Rectal smooth muscle tissue (tissue), 1 donor: Measurements from ENCODE around the gene ZNF331.

ENCODE experiments used
- H3K27ac ChIP-seq: one replicate; pipeline ENCODE4 v1.7.0; 2013; ENCODE audit warnings: low read depth, low read length, inconsistent platforms
- H3K27me3 ChIP-seq: one replicate; pipeline ENCODE4 v1.7.0; 2013; ENCODE audit warnings: low read length; ENCODE audit not compliant: control insufficient read depth, insufficient read depth
- H3K36me3 ChIP-seq: one replicate; pipeline ENCODE4 v1.7.0; 2013; ENCODE audit warnings: low read length; ENCODE audit not compliant: control insufficient read depth, insufficient read depth
- H3K4me1 ChIP-seq: one replicate; pipeline ENCODE4 v1.7.0; 2013; ENCODE audit warnings: low read length; ENCODE audit not compliant: control insufficient read depth, insufficient read depth
- H3K4me3 ChIP-seq: one replicate; pipeline ENCODE4 v1.7.0; 2013; ENCODE audit warnings: low read length
- H3K9ac ChIP-seq: one replicate; pipeline ENCODE4 v1.7.0; 2013; ENCODE audit warnings: low read length

ZNF331 gene

DNA sequence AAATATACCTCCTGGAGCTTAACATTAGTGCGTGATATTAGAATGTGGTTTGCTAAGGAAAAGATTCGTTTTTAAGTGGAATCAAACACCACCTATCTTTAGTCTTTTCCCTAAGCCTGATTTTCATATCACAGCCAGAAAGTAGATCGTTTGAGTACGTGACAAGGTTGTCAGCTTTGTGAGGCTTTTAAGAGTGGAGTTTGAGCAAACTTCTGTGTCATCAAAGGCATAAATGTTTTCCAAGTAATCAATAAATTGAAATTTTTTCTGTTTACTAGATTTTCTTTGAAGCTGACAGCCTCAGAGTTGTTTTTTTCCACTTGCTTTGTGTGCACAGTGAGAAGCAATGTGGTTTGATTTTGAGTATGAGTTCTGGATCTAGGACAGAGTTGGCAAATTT is 6.5 kb upstream of the ZNF331 start:
- no peaks in the 10 kb centered on the region for H3K4me1 ChIP-seq
- H3K4me3 ChIP-seq, result no peak overlapping the region
- no peaks in the 10 kb centered on the region for H3K27me3 ChIP-seq
- H3K36me3 ChIP-seq, result no peaks in the 10 kb centered on the region
- H3K27ac ChIP-seq, result no peak overlapping the region
- no peak overlapping the region for H3K9ac ChIP-seq

DNA sequence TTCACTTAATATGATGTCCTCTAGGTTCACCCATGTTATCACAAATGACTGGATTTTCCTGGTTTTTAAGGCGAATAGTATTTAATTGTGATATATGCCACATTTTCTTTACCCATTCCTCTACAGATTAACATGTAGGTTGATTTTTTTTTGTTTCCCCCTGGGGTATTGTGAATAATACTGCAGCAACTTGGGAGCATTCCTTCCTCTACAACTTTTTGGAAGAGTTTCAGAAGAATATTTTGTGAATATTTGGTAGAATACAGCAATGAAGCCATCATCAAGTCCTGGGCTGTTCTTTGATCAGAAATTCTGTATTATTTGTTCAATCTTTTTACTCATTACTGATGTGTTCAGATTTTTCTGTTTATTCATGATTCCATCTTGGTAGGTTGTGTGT is 5.6 kb upstream of the ZNF331 start:
- Histone ChIP-seq H3K27ac (no peak overlapping the region), H3K27me3 (no peaks in the 10 kb centered on the region), H3K4me1 (no peaks in the 10 kb centered on the region), H3K9ac (no peak overlapping the region), H3K4me3 (no peak overlapping the region), H3K36me3 (no peaks in the 10 kb centered on the region)

DNA sequence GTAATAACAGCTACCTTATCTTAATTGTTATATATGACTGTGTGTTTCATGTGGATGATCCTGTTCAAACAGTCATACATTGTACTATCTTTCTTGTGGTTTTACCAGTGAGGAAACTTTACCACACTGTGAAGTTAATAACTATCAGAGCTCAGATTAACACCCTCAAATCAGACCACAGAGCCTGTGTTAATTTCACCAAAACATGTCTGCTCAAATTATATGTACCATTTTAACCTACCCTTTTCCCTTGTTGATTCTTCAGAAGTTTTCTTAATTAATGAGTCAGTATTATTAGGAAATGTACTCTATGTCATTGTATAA is 1.8 kb upstream of the ZNF331 start:
- no peak overlapping the region for H3K9ac ChIP-seq
- H3K27me3 ChIP-seq, result no peaks in the 10 kb centered on the region

DNA sequence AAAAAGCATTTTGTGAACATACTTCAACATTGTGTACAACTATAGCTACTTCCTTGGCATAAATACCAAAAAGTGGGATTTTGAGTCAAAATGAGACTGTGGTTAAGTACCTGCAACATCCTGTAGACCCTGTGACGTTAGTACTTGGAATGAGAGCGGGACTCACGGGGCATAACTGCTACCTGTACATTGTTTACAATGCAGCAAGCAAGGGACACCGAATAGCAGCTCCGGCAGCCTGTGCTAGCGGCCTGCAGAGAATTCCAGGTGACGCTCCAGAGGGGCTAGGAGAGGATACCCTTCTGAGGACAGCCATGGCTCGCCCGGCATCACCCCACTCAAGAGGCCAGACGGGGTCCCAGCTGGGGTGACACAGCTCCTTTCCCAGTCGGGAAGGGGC is 824 bp upstream of the ZNF331 start:
- Histone ChIP-seq H3K9ac (no peak overlapping the region), H3K27me3 (no peaks in the 10 kb centered on the region), H3K4me3 (peak overlapping the region; percentile 79), H3K4me1 (no peaks in the 10 kb centered on the region), H3K27ac (peak overlapping the region; percentile 81), H3K36me3 (no peaks in the 10 kb centered on the region)

More for the DNA sequence above, 1.8 kb upstream of the ZNF331 start:
- Histone ChIP-seq H3K4me3 (no peak overlapping the region), H3K27ac (no peak overlapping the region), H3K4me1 (no peaks in the 10 kb centered on the region), H3K36me3 (no peaks in the 10 kb centered on the region)

DNA sequence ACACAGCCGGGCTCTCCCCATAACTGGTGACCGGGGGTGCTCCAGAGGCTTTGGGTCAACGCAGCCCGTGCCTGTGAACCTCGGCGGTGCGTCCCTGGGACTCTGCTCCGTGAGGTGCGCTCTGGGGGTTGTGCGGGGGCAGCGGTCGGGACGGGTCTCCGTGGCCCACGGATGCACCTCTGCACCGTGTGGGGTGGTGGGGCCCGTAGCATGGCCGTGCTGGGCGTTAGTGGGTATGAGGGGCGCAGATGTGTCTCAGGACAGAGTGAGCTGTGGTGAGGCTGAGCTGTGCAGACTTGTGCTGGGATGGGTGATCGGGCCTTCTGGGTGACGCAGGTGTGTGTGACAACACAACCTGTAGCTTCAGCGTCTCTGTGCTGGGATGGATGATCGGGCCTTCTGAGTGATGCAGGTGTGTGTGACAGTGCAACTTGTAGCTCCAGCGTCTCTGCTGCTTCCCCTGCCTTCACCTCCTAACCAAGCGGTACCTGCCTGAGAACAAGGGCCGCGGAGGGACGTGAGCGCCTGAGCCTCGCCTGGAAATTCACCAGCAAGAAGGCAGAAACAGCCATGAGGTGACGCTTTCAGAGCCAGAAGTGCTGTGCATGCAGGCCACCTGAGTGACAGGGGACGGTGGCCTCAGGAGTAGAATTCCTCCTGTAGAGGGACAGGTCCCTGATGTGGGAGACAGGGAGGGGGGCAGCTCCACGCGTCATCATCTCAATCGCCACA is 599 bp downstream of the ZNF331 start:
- Histone ChIP-seq H3K27ac (peak overlapping the region; percentile 81), H3K4me3 (peak overlapping the region; percentile 79), H3K4me1 (no peaks in the 10 kb centered on the region), H3K9ac (peak overlapping the region; percentile 75), H3K27me3 (no peaks in the 10 kb centered on the region), H3K36me3 (no peaks in the 10 kb centered on the region)

DNA sequence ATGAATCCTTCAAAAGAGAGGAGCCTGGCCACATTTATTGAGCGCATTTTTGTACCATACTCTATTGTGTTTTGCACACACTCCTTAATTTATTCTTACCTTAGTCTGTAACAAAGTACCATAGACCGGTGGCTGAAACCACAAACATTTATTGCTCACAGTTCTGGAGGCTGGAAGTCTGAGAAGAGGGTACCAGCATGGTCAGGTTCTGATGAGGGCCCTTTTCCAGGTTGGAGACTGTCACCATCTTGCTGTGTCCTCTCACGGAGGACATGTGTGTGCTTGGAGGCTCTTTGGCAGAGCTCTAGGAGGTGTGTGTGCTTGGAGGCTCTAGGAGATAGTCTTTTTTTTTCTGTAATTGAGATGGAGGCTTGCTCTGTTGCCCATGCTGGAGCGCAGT is 2.1 kb downstream of the ZNF331 start:
- Histone ChIP-seq H3K36me3 (no peaks in the 10 kb centered on the region), H3K27me3 (no peaks in the 10 kb centered on the region), H3K4me1 (no peaks in the 10 kb centered on the region), H3K9ac (no peak overlapping the region), H3K4me3 (no peak overlapping the region), H3K27ac (no peak overlapping the region)

DNA sequence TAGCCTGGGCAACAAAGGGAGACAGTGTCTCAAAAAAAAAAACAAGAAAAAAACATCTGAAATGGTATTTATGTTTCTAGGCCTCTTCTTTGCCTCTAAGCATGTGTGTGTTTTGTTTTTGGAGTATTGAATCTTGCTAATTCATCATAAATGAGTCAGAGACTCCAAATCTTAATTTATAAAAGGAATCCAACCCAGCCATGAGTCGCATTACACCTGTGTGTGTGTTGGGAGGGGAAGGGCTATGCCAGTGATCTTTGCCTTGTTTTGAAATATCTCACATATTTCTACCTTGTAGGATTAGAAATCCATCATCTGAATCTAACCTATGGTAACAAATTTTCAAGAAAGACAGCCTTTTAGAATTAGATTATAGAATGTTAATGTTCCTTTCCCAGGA is 4.0 kb downstream of the ZNF331 start:
- Histone ChIP-seq H3K4me3 (no peak overlapping the region), H3K36me3 (no peaks in the 10 kb centered on the region), H3K27me3 (no peaks in the 10 kb centered on the region), H3K9ac (no peak overlapping the region), H3K27ac (no peak overlapping the region), H3K4me1 (no peaks in the 10 kb centered on the region)

DNA sequence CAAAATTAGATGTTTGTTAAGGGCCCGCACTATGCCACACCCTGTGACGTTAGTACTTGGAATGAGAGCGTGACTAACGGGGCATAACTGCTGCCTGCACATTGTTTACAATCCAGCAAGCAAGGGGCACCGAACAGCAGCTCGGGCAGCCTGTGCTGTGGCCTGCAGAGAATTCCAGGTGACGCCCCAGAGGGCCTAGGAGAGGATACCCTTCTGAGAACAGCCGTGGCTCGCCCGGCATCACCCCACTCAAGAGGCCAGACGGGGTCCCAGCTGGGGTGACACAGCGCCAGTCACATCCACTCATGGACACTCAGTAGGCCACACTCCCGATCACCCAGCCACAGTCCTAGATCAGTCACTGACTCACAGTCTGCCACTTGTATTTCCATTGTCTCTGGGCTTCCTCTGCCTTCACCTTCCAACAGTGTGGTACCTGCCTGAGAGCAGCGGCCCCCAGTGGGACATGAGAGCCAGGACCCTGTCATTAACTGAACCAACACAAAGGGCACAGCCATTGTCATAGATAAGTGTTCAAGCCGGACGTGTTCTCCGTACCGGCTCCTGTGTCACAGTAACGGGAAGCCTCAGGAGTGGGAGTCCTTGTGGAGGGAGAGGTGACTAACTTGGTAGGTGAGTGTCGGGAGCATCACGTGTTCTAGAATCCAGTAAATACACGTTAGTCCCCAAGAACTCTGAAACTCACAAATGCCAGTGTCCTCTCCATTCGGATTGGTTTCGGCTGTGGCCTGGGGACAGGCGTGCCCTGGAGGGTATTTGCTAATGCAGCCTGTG is 7.5 kb downstream of the ZNF331 start:
- no peak overlapping the region for H3K9ac ChIP-seq
- no peaks in the 10 kb centered on the region for H3K36me3 ChIP-seq
- no peaks in the 10 kb centered on the region for H3K4me1 ChIP-seq
- no peak overlapping the region for H3K4me3 ChIP-seq
- no peaks in the 10 kb centered on the region for H3K27me3 ChIP-seq
- no peak overlapping the region for H3K27ac ChIP-seq

DNA sequence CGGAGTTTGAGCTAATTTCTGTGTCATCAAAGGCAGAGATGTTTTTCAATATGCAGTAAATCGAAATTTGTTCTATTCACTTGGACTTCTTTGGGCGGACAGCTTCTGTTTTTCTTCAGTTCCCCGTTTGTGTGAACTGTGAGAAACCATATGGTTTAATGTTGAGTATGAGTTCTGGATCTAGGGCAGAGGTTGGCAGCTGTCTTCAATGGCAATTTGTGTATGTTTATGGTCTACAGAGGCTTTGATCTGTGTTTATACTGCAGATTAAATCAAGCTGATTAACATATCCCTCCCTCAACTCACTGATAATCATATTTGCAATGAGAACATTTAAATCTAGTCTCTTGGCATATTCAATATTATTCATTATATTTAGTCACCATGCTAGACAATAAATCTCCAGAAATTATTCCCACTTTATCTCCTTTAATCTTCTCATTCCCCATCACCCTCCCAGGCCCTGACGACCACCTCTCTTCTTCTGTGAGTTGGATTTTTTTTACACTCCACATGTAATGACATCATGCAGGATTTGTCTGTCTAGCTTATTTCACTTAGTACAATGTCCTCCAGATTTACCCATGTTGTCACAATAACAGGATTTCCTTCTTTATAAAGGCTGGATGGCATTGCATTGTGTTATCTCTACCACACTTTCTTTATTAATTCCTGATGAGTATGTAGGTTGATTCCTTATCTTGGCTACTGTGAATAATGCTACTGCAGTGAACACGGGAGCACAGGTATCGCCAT is 9.0 kb downstream of the ZNF331 start:
- Histone ChIP-seq H3K9ac (no peak overlapping the region), H3K4me3 (no peak overlapping the region), H3K36me3 (no peaks in the 10 kb centered on the region), H3K4me1 (no peaks in the 10 kb centered on the region), H3K27me3 (no peaks in the 10 kb centered on the region), H3K27ac (no peak overlapping the region)

DNA sequence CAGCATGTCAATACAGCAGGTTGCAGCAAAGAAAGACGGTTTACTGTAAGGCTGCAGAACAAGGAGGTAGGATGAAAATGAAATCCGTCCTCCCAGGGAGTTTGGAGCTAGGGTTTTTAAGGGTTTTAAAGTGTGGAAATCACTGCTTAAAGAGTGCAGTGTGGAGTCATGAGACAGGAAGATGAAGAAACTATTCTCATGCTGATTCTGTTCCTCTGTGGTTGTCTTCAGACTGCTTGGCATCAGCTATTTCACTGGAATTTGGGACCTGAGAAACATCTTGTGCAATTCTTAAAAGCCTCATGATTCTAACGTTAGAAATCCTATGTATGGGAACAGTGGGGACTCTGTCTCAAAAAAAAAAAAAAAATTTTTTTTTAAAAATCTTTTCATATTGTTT is 11.4 kb downstream of the ZNF331 start:
- no peak overlapping the region for H3K9ac ChIP-seq
- no peaks in the 10 kb centered on the region for H3K36me3 ChIP-seq
- H3K4me3 ChIP-seq, result no peak overlapping the region
- no peak overlapping the region for H3K27ac ChIP-seq
- H3K4me1 ChIP-seq, result peaks cover 2% of the 10 kb centered on the region
- no peaks in the 10 kb centered on the region for H3K27me3 ChIP-seq

DNA sequence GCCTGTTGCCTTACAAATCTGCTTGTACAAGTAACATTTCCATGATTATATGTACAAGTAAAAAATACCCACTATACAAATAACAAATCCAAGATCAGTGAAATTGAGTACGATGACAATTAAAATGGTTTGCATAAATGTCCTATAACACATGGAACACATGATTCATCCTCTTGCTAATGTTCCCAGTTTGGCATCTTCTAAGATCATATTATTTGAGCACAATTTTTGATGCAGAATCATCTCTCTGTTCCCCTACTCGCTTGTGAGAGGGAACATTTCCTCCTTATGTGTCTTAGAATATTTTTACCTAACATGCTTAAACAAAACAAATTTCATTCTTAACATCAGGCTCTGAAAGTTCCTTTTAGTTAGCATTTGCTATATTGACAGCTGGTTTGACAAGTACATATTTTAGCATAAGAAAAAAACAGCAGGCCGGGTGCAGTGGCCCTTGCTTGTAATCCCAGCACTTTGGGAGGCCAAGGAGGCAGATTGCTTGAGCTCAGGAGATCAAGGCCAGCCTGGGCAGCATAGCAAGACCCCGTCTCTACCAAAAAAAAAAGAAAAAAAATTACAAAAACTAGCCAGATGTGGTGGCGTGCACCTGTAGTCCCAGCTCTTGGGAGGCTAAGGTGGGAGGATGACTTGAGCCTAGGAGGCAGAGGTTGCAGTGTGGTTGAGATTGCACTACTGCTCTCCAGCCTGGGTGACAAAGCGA is 14.2 kb downstream of the ZNF331 start:
- H3K27ac ChIP-seq, result no peak overlapping the region
- H3K9ac ChIP-seq, result no peak overlapping the region

DNA sequence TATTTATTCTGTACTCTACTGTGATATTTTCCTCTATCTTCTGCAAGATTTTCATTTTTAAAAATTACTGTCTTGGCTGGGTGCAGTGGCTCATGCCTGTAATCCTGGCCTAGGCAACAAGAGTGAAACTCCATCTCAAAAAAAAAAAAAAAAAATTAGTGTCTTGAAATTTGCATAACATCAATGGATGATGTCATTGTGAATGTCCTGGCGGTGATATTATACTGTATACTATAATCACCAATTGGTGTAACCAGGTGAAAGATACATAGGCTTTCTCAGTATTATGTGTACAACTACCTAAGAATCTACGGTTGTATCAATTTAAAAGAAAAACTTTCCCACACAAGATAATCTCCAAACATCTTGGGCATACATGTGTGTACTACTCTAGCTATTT is 15.2 kb downstream of the ZNF331 start:
- peaks cover 2% of the 10 kb centered on the region for H3K4me1 ChIP-seq
- no peaks in the 10 kb centered on the region for H3K36me3 ChIP-seq
- no peak overlapping the region for H3K9ac ChIP-seq
- H3K27me3 ChIP-seq, result no peaks in the 10 kb centered on the region
- H3K27ac ChIP-seq, result no peak overlapping the region
- H3K4me3 ChIP-seq, result no peak overlapping the region

More for the DNA sequence above, 14.2 kb downstream of the ZNF331 start:
- no peak overlapping the region for H3K4me3 ChIP-seq
- H3K4me1 ChIP-seq, result peaks cover 2% of the 10 kb centered on the region
- no peaks in the 10 kb centered on the region for H3K27me3 ChIP-seq
- H3K36me3 ChIP-seq, result no peaks in the 10 kb centered on the region
